H9 (cell line): ENCODE results near the gene TMA7. TPM values are rescaled to one million over a fixed set of nuclear protein-coding genes. Genes with fewer than 3 reads are reported as not detected.

ENCODE experiments used
- DNase-seq: peaks from one replicate; pipeline ENCODE4 v3.0.0-alpha.2; 2017
- H2AFZ ChIP-seq: one replicate; pipeline ENCODE4 v1.6.1; 2013; ENCODE audit warnings: mild to moderate bottlenecking, low read length, control low read depth, moderate library complexity
- H2AK5ac ChIP-seq: 2 replicates; pipeline ENCODE4 v1.6.1; 2013; ENCODE audit warnings: low read length, control low read depth, mixed read lengths; ENCODE audit not compliant: insufficient read length
- H2BK120ac ChIP-seq: one replicate; pipeline ENCODE4 v1.6.1; 2013; ENCODE audit warnings: low read depth, mild to moderate bottlenecking, low read length, control low read depth, inconsistent platforms; ENCODE audit not compliant: poor library complexity, severe bottlenecking
- H2BK12ac ChIP-seq: 2 replicates; pipeline ENCODE4 v1.6.1; 2013; ENCODE audit warnings: low read length, control low read depth, mixed read lengths, low read depth; ENCODE audit not compliant: insufficient read length
- H2BK15ac ChIP-seq: 2 replicates; pipeline ENCODE4 v1.6.1; 2013; ENCODE audit warnings: low read depth, low read length, control low read depth
- H2BK20ac ChIP-seq: one replicate; pipeline ENCODE4 v1.6.1; 2013; ENCODE audit warnings: low read depth, mild to moderate bottlenecking, low read length, control low read depth, inconsistent platforms; ENCODE audit not compliant: poor library complexity, severe bottlenecking
- H2BK5ac ChIP-seq: 2 replicates; pipeline ENCODE4 v1.6.1; 2013; ENCODE audit warnings: low read length, control low read depth, mixed read lengths; ENCODE audit not compliant: insufficient read length
- H3K14ac ChIP-seq: 2 replicates; pipeline ENCODE4 v1.6.1; 2013; ENCODE audit warnings: low read length, control low read depth; ENCODE audit not compliant: insufficient read depth
- H3K18ac ChIP-seq: 2 replicates; pipeline ENCODE4 v1.6.1; 2013; ENCODE audit warnings: low read depth, mild to moderate bottlenecking, mixed read lengths, low read length, control low read depth; ENCODE audit not compliant: insufficient read length
- H3K23ac ChIP-seq: 2 replicates; pipeline ENCODE4 v1.6.1; 2013; ENCODE audit warnings: low read length, control low read depth, mixed read lengths, low read depth; ENCODE audit not compliant: insufficient read length
- H3K23me2 ChIP-seq: 2 replicates; pipeline ENCODE4 v1.6.1; 2013; ENCODE audit warnings: low read depth, mild to moderate bottlenecking, mixed read lengths, low read length, control low read depth; ENCODE audit not compliant: insufficient read length, poor library complexity, severe bottlenecking
- H3K27ac ChIP-seq: 2 replicates; pipeline ENCODE4 v1.5.1; 2013; ENCODE audit warnings: low read length, control low read depth, mixed read lengths, low read depth; ENCODE audit not compliant: insufficient read length
- H3K27me3 ChIP-seq: 2 replicates; pipeline ENCODE4 v1.6.1; 2013; ENCODE audit warnings: low read length, control low read depth, inconsistent platforms; ENCODE audit not compliant: insufficient read depth
- H3K4ac ChIP-seq: 2 replicates; pipeline ENCODE4 v1.6.1; 2013; ENCODE audit warnings: low read depth, mild to moderate bottlenecking, control low read depth, inconsistent platforms, low read length, moderate library complexity
- H3K4me1 ChIP-seq: 2 replicates; pipeline ENCODE4 v1.6.1; 2013; ENCODE audit warnings: low read length, control low read depth, inconsistent platforms; ENCODE audit not compliant: insufficient read depth
- H3K4me2 ChIP-seq: 2 replicates; pipeline ENCODE4 v1.6.1; 2013; ENCODE audit warnings: low read length, control low read depth, mixed read lengths; ENCODE audit not compliant: insufficient read length, insufficient read depth
- H3K56ac ChIP-seq: 2 replicates; pipeline ENCODE4 v1.6.1; 2013; ENCODE audit warnings: low read depth, mild to moderate bottlenecking, mixed read lengths, low read length, control low read depth; ENCODE audit not compliant: insufficient read length
- H3K79me1 ChIP-seq: 2 replicates; pipeline ENCODE4 v1.6.1; 2013; ENCODE audit warnings: low read depth, mild to moderate bottlenecking, moderate library complexity, low read length, control low read depth, inconsistent platforms; ENCODE audit not compliant: insufficient read depth, poor library complexity, severe bottlenecking
- H3K79me2 ChIP-seq: 2 replicates; pipeline ENCODE4 v1.6.1; 2013; ENCODE audit warnings: low read length, control low read depth, inconsistent platforms; ENCODE audit not compliant: insufficient read depth
- H3K9ac ChIP-seq: 2 replicates; pipeline ENCODE4 v1.6.1; 2013; ENCODE audit warnings: low read length, control low read depth, mixed read lengths; ENCODE audit not compliant: insufficient read length; ENCODE audit errors: extremely low read depth
- H3K9me3 ChIP-seq: one replicate; pipeline ENCODE4 v1.6.1; 2013; ENCODE audit warnings: low read depth, low read length, inconsistent platforms; ENCODE audit not compliant: control insufficient read depth
- H3T11ph ChIP-seq: one replicate; pipeline ENCODE4 v1.6.1; 2013; ENCODE audit warnings: mild to moderate bottlenecking, low read length, control low read depth, inconsistent platforms
- H4K20me1 ChIP-seq: one replicate; pipeline ENCODE4 v1.6.1; 2013; ENCODE audit not compliant: control insufficient read depth, insufficient read length, insufficient read depth
- H4K5ac ChIP-seq: 2 replicates; pipeline ENCODE4 v1.6.1; 2013; ENCODE audit warnings: low read depth, mild to moderate bottlenecking, mixed read lengths, low read length, control low read depth; ENCODE audit not compliant: insufficient read length
- H4K8ac ChIP-seq: replicated peaks from 2 replicates; pipeline ENCODE4 v1.6.1; 2013; ENCODE audit warnings: low read length, control low read depth, mixed read lengths, low read depth; ENCODE audit not compliant: insufficient read length
- H4K91ac ChIP-seq: 2 replicates; pipeline ENCODE4 v1.6.1; 2013; ENCODE audit warnings: low read depth, mild to moderate bottlenecking, moderate library complexity, mixed read lengths, low read length, control low read depth; ENCODE audit not compliant: insufficient read length
- H3K27ac Mint-ChIP-seq, 3 experiments: 2 replicates in 2 of 3; 3 replicates in 1 of 3; pipeline ENCODE4 v1.8.0; 2020 to 2021; ENCODE audit warnings: mixed read lengths in 3 of 3, mild to moderate bottlenecking in 1 of 3, moderate library complexity in 1 of 3
- H3K27me3 Mint-ChIP-seq: 2 replicates; pipeline ENCODE4 v1.8.0; 2021; ENCODE audit warnings: low read depth, mild to moderate bottlenecking, moderate library complexity, mixed read lengths
- H3K36me3 Mint-ChIP-seq, 3 experiments: 2 replicates in 2 of 3; 3 replicates in 1 of 3; pipeline ENCODE4 v1.8.0; 2020 to 2021; ENCODE audit warnings: low read depth in 3 of 3, mixed read lengths in 3 of 3; ENCODE audit not compliant: insufficient read depth in 1 of 3
- H3K4me1 Mint-ChIP-seq, 2 experiments: 2 replicates each; pipeline ENCODE4 v1.8.0; 2020; ENCODE audit warnings: mixed read lengths in 2 of 2
- H3K4me3 Mint-ChIP-seq, 2 experiments: 2 replicates in 1 of 2; 3 replicates in 1 of 2; pipeline ENCODE4 v1.8.0; 2020 to 2021; ENCODE audit warnings: mild to moderate bottlenecking in 2 of 2, mixed read lengths in 2 of 2, moderate library complexity in 1 of 2
- H3K9me3 Mint-ChIP-seq, 2 experiments: 2 replicates in 1 of 2; 3 replicates in 1 of 2; pipeline ENCODE4 v1.8.0; 2020; ENCODE audit warnings: mild to moderate bottlenecking in 2 of 2, mixed read lengths in 2 of 2, moderate library complexity in 1 of 2
- CTCF ChIP-seq: fragments of 200-600 bp; sonication (generic); conservative IDR thresholded peaks from 3 replicates; pipeline ENCODE4 v1.8.0; 2021; ENCODE audit warnings: antibody characterized with exemption, mild to moderate bottlenecking
- WGBS: extraction: QIAGEN DNeasy Blood & Tissue Kit; methylation state at CpG from one replicate; pipeline ENCODE4 v1.1.7; 2013; ENCODE audit warnings: missing lambda C conversion rate, low lambda C conversion rate, mixed read lengths; ENCODE audit not compliant: insufficient read length; ENCODE audit errors: extremely low coverage; 5-methylcytosine and 5-hydroxymethylcytosine counted together
- total RNA-seq: library from RNA; stranded (reverse); gene quantifications from 2 replicates; pipeline ENCODE4 v1.2.1, GENCODE V29; 2021

TMA7 gene
- total RNA-seq, 1 experiment from 2014 or later: 305 TPM

- H3K27me3 Mint-ChIP-seq: no peaks in the 10 kb centered on the region
- WGBS: no CpG with 5 or more reads among the region's 7 CpGs
- no peak overlapping the region for H3K56ac ChIP-seq
Observed at GRCh38 chr3:48435774-48436476, 4.1 kb upstream of the TMA7 start.

More at GRCh38 chr3:48435774-48436476, 4.1 kb upstream of the TMA7 start:
- Histone ChIP-seq H3K4me2 (no peak overlapping the region), H3K23ac (no peak overlapping the region), H3K27me3 (no peaks in the 10 kb centered on the region), H3K23me2 (no peaks in the 10 kb centered on the region), H2BK20ac (no peak overlapping the region), H2BK12ac (no peak overlapping the region), H3T11ph (no peak overlapping the region), H3K4ac (no peak overlapping the region), H4K91ac (no peak overlapping the region), H4K5ac (no peak overlapping the region), H3K14ac (no peak overlapping the region), H3K79me1 (no peaks in the 10 kb centered on the region), H3K9ac (no peak overlapping the region), H3K79me2 (peaks cover 4% of the 10 kb centered on the region; the same call in 1 of the 2 replicates), H2BK15ac (no peak overlapping the region), H3K4me1 (peaks cover 3% of the 10 kb centered on the region; the same call in 1 of the 2 replicates), H3K27ac (no peak overlapping the region), H3K9me3 (no peaks in the 10 kb centered on the region), H2AFZ (no peak overlapping the region), H3K18ac (no peak overlapping the region), H2BK5ac (no peak overlapping the region), H4K8ac (no peak overlapping the region), H4K20me1 (no peaks in the 10 kb centered on the region), H2AK5ac (no peak overlapping the region), H2BK120ac (no peak overlapping the region)
- peak; percentile 100 for TF ChIP-seq CTCF
- DNase-seq: peak; percentile 92
- no peak overlapping the region for H3K4me3 Mint-ChIP-seq
- H3K9me3 Mint-ChIP-seq: no peaks in the 10 kb centered on the region
- H3K27ac Mint-ChIP-seq: no peak overlapping the region
- peaks cover 21 to 51% (median 38%) of the 10 kb centered on the region in 3 experiments; a peak in 6 of 7 replicates for H3K36me3 Mint-ChIP-seq
- H3K4me1 Mint-ChIP-seq: peaks cover 25 to 29% of the 10 kb centered on the region in 2 experiments
